Keratinocyte (primary cell): ENCODE results near the gene SF3B6.

Experiments
- EZH2 ChIP-seq: IDR thresholded peaks from one replicate; pipeline ENCODE4 v1.6.1; 2012; ENCODE audit warnings: inconsistent platforms, mild to moderate bottlenecking, low read length, moderate library complexity
- TF ChIP-seq, protein P1 (sequence below), 3 experiments: IDR thresholded peaks in 1 of 3; conservative IDR thresholded peaks in 1 of 3; optimal IDR thresholded peaks in 1 of 3; 2 replicates in 2 of 3; 3 replicates in 1 of 3; pipeline versions ENCODE3 to v1.5.1; 2011; ENCODE audit warnings: low read length in 3 of 3, mild to moderate bottlenecking in 3 of 3, moderate library complexity in 2 of 3, control low read depth in 1 of 3, inconsistent platforms in 1 of 3; ENCODE audit not compliant: insufficient read depth in 2 of 3; ENCODE audit errors: extremely low read depth in 1 of 3

DNA sequence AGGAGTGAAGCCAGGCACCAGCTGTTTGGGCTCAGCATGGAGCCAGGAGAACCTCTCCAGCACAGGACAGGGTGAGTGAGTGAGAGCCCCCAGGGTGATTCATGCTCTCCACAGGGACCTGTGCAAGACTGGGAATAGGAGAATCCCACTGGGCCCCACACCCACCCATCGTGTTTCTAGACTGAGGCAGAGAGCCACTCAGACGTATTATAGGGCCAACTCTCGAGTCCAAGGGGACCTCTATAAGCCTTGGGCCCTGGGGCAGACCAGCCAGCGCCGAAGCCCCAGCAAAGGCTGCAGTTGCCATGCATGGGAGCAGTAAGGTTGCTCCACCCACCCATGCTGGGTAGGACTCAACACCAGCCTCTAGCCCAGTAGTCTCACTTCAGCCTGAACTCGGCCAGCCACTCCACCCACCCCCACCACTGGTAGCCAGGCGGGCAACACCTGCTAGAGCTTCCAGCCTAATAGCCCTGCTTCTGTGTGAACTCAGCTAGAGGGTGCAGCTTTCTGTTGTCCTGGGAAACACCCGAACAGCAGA, 28.1 kb upstream of the SF3B6 start:
- TF ChIP-seq EZH2: no peak
- TF ChIP-seq, protein P1, sequence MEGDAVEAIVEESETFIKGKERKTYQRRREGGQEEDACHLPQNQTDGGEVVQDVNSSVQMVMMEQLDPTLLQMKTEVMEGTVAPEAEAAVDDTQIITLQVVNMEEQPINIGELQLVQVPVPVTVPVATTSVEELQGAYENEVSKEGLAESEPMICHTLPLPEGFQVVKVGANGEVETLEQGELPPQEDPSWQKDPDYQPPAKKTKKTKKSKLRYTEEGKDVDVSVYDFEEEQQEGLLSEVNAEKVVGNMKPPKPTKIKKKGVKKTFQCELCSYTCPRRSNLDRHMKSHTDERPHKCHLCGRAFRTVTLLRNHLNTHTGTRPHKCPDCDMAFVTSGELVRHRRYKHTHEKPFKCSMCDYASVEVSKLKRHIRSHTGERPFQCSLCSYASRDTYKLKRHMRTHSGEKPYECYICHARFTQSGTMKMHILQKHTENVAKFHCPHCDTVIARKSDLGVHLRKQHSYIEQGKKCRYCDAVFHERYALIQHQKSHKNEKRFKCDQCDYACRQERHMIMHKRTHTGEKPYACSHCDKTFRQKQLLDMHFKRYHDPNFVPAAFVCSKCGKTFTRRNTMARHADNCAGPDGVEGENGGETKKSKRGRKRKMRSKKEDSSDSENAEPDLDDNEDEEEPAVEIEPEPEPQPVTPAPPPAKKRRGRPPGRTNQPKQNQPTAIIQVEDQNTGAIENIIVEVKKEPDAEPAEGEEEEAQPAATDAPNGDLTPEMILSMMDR (optimal IDR thresholded peaks at IDR 0.05 in 1 of 3, IDR thresholded peaks at IDR 0.05 in 1 of 3, conservative IDR thresholded peaks at IDR 0.05 in 1 of 3; ENCODE audit: extremely low read depth in 1 of 3, insufficient read depth in 2 of 3, low read length in 3 of 3): no peak
